HepG2 (cell line): ENCODE measurements around the gene CD300H. TPM values are rescaled to one million over a fixed set of nuclear protein-coding genes. Genes with fewer than 3 reads are reported as not detected.

Experiments used
- ATAC-seq: fragments of 200-7000 bp; cut with Tn5 transposase; 3 replicates; pipeline ENCODE4 v1.9.1; 2020; ENCODE audit warnings: mild to moderate bottlenecking, moderate library complexity
- BruUV-seq: library from RNA; stranded (reverse); fragments of 400-500 nt; replicated peaks from 2 replicates; lab custom pipeline; 2021; lab: Mats Ljungman, UMichigan
- CTCF ChIA-PET: fragments of 300-600 bp; formaldehyde crosslinking; extraction: SDS; loops from one replicate; lab custom pipeline; 2021; ENCODE audit warnings: low total read pairs, inconsistent platforms, low intra/inter-chr PET ratio; lab: Yijun Ruan, JAX
- POLR2A ChIA-PET: fragments of 350-600 bp; sonication (Branson Sonifier 250); formaldehyde crosslinking; loops from one replicate; lab custom pipeline; 2020; ENCODE audit warnings: antibody characterized with exemption, inconsistent platforms; lab: Yijun Ruan, JAX
- DNase-seq: peaks from one replicate; pipeline ENCODE4 v3.0.0-alpha.2; 2015; ENCODE audit warnings: low spot score
- FAIRE-seq: peaks from 3 replicates; lab custom pipeline; 2011; peaks lifted over from hg19 to GRCh38; lab: Jason Lieb, UNC
- H2AFZ ChIP-seq: one replicate; pipeline ENCODE4 v1.6.1; 2011; ENCODE audit warnings: low read length, inconsistent platforms
- H3K27ac ChIP-seq: fragments of 300-600 bp; 3 replicates; pipeline ENCODE4 v1.8.0; 2011; ENCODE audit warnings: mixed run types, mild to moderate bottlenecking, mixed read lengths, low read length, inconsistent platforms; ENCODE audit not compliant: insufficient read depth; ENCODE audit errors: extremely low read length
- H3K27me3 ChIP-seq, 2 experiments: fragments of 200-600 bp in 1 of 2; 2 replicates in 1 of 2; 3 replicates in 1 of 2; pipeline versions ENCODE4 v1.6.0 to v1.8.0; 2011; ENCODE audit warnings: low read length in 2 of 2, mild to moderate bottlenecking in 2 of 2, moderate library complexity in 2 of 2, inconsistent platforms in 1 of 2; ENCODE audit not compliant: insufficient read depth in 2 of 2, control insufficient read depth in 1 of 2
- H3K36me3 ChIP-seq, 2 experiments: fragments of 200-600 bp in 1 of 2; replicated peaks in 1 of 2; 2 replicates in 1 of 2; 3 replicates in 1 of 2; pipeline versions ENCODE4 v1.5.1 to v1.8.0; 2011; ENCODE audit warnings: low read length in 2 of 2, inconsistent platforms in 1 of 2; ENCODE audit not compliant: insufficient read depth in 2 of 2, control insufficient read depth in 1 of 2
- H3K4me1 ChIP-seq: 2 replicates; pipeline ENCODE4 v1.5.1; 2012; ENCODE audit warnings: low read length, inconsistent platforms; ENCODE audit not compliant: insufficient read depth
- H3K4me2 ChIP-seq: 2 replicates; pipeline ENCODE4 v1.6.0; 2011; ENCODE audit warnings: low read depth, low read length, inconsistent platforms
- H3K4me3 ChIP-seq, 3 experiments: fragments of 200-600 bp in 1 of 3; sonication (generic), shearing (Covaris generic) in 1 of 3; replicated peaks in 1 of 3; 2 replicates each; pipeline ENCODE4 v1.5.1; 2011 to 2016; ENCODE audit warnings: low read length in 3 of 3, inconsistent platforms in 2 of 3, low read depth in 2 of 3, mild to moderate bottlenecking in 2 of 3, control low read depth in 1 of 3, mixed read lengths in 1 of 3; ENCODE audit not compliant: insufficient read depth in 1 of 3
- H3K79me2 ChIP-seq: one replicate; pipeline ENCODE4 v1.6.1; 2011; ENCODE audit warnings: low read length, inconsistent platforms; ENCODE audit not compliant: insufficient read depth
- H3K9ac ChIP-seq: 2 replicates; pipeline ENCODE4 v1.6.0; 2011; ENCODE audit warnings: mild to moderate bottlenecking, low read depth, low read length, inconsistent platforms; ENCODE audit not compliant: insufficient read depth
- H3K9me3 ChIP-seq: 2 replicates; pipeline ENCODE4 v1.5.1; 2012; ENCODE audit warnings: mild to moderate bottlenecking, low read length
- H4K20me1 ChIP-seq: 2 replicates; pipeline ENCODE4 v1.6.0; 2011; ENCODE audit warnings: inconsistent platforms, mild to moderate bottlenecking, low read length, moderate library complexity; ENCODE audit not compliant: insufficient read depth
- ARHGAP35 ChIP-seq: sonication (generic); formaldehyde crosslinking; IDR thresholded peaks from 2 replicates; pipeline ENCODE4 v1.9.0; 2022; ENCODE audit warnings: mild to moderate bottlenecking, inconsistent platforms, moderate library complexity, missing genetic modification reagents, borderline replicate concordance
- BRD4 ChIP-seq: sonication (generic); formaldehyde crosslinking; IDR thresholded peaks from 2 replicates; pipeline ENCODE4 v1.4.0; 2020; ENCODE audit warnings: missing genetic modification reagents
- CREB1 ChIP-seq, 2 experiments: fragments of 450-650 bp in 1 of 2; IDR thresholded peaks; 2 replicates each; pipeline ENCODE4 v1.6.1; 2016 to 2017; ENCODE audit warnings: control low read depth in 1 of 2, mild to moderate bottlenecking in 1 of 2, missing compliant biosample characterization in 1 of 2, missing genetic modification characterization in 1 of 2
- LCORL ChIP-seq, 2 experiments: fragments of 450-650 bp in 1 of 2; sonication (generic) in 1 of 2; formaldehyde crosslinking in 1 of 2; IDR thresholded peaks; 2 replicates each; pipeline versions ENCODE4 v1.5.0 to v1.6.1; 2017 to 2020; ENCODE audit warnings: antibody characterized with exemption in 1 of 2, missing genetic modification reagents in 1 of 2
- NFIC ChIP-seq: IDR thresholded peaks from 2 replicates; pipeline ENCODE4 v1.6.1; 2012; ENCODE audit warnings: mild to moderate bottlenecking, low read length, inconsistent platforms
- SMAD3 ChIP-seq: sonication (generic); formaldehyde crosslinking; IDR thresholded peaks from 2 replicates; pipeline ENCODE4 v1.4.0; 2020; ENCODE audit warnings: missing genetic modification reagents
- THAP8 ChIP-seq: sonication (generic); formaldehyde crosslinking; IDR thresholded peaks from 2 replicates; pipeline ENCODE4 v1.5.1; 2020; ENCODE audit warnings: missing genetic modification reagents, mild to moderate bottlenecking, borderline replicate concordance
- ZBTB34 ChIP-seq: sonication (generic); formaldehyde crosslinking; IDR thresholded peaks from 2 replicates; pipeline ENCODE4 v1.8.0; 2022; ENCODE audit warnings: mild to moderate bottlenecking, missing genetic modification reagents
- ZFP90 ChIP-seq: sonication (generic); formaldehyde crosslinking; IDR thresholded peaks from 2 replicates; pipeline ENCODE4 v1.8.0; 2022; ENCODE audit warnings: missing genetic modification reagents, mild to moderate bottlenecking, inconsistent platforms, borderline replicate concordance
- ZKSCAN8 ChIP-seq: IDR thresholded peaks from 2 replicates; pipeline ENCODE4 v1.6.1; 2016; ENCODE audit warnings: borderline replicate concordance, missing genetic modification reagents, missing compliant biosample characterization
- ZNF34 ChIP-seq: sonication (generic); formaldehyde crosslinking; IDR thresholded peaks from 2 replicates; pipeline ENCODE4 v1.4.0; 2020; ENCODE audit warnings: mild to moderate bottlenecking, missing genetic modification reagents, borderline replicate concordance
- ZNF788 ChIP-seq: sonication (generic); formaldehyde crosslinking; IDR thresholded peaks from 2 replicates; pipeline ENCODE4 v1.5.0; 2020; ENCODE audit warnings: mild to moderate bottlenecking, missing genetic modification reagents, borderline replicate concordance
- WGBS: methylation state at CpG from one replicate; pipeline ENCODE4 v1.1.6; 2017; ENCODE audit warnings: low lambda C conversion rate; 5-methylcytosine and 5-hydroxymethylcytosine counted together
- in situ Hi-C: cut with HindIII; loops from 2 replicates; pipeline ENCODE4 v1.10.0; 2017; ENCODE audit warnings: low pct_unique_long_range_greater_than_20kb; ENCODE audit not compliant: extremely low pct_ligation_motif_present
- intact Hi-C: fragments of 100-400 bp; cut with micrococcal nuclease; formaldehyde crosslinking; loops from one replicate; pipeline ENCODE4 v1.10.0; 2022; ENCODE audit not compliant: unreplicated experiment
- polyA plus RNA-seq, 8 experiments: library from polyadenylated mRNA; depleted of rRNA in 3 of 8; stranded (reverse) in 7 of 8; unstranded in 1 of 8; fragments of >200 nt; fragmentation: Illumina TruSeq in 4 of 8; extraction: Trizol in 4 of 8; gene quantifications; 2 replicates each; pipeline versions ENCODE4 v1.2.1 to v1.2.3, GENCODE V29; 2011 to 2016; ENCODE audit warnings: low read depth in 4 of 8, missing spikeins in 1 of 8, mixed read lengths in 1 of 8; ENCODE audit not compliant: insufficient read depth in 1 of 8
- total RNA-seq, 5 experiments: library from RNA; depleted of rRNA; stranded (reverse); fragments of >200 nt; fragmentation: Illumina TruSeq; extraction: Trizol; gene quantifications; 2 replicates each; pipeline ENCODE4 v1.2.3, GENCODE V29; 2016; ENCODE audit warnings: low read depth in 1 of 5

CD300H gene
- total and polyA plus RNA-seq, 2 of the 13 experiments (the other 11 are each of a cell fraction or from before 2014, with no cell fraction given) = not detected

GRCh38 chr17:74515941-74516340 is 51.4 kb downstream of the CD300H start:
- Histone ChIP-seq H3K79me2 (no peaks in the 10 kb centered on the region), H3K4me1 (0 out of 2 replicates have a peak, but pooled peaks cover under 1% of the 10 kb centered on the region), H4K20me1 (no peaks in the 10 kb centered on the region), H3K9me3 (peaks cover 19% of the 10 kb centered on the region), H3K4me3 (no peak overlapping the region), H3K27ac (no peak overlapping the region), H3K4me2 (no peak overlapping the region), H2AFZ (no peak overlapping the region), H3K27me3 (peaks cover 0 to 7% of the 10 kb centered on the region in 2 experiments; a peak in 2 of 5 replicates), H3K9ac (no peak overlapping the region), H3K36me3 (no peaks in the 10 kb centered on the region)
- 32% methylated on average over 4 of the region's 4 CpGs for WGBS
- TF ChIP-seq ZFP90 (no peak), ARHGAP35 (no peak), ZNF34 (CRISPR knock-in tag) (no peak), BRD4 (CRISPR knock-in tag) (no peak)
- ChIA-PET CTCF (no interaction called here), POLR2A (no interaction called here)
- no peak for ATAC-seq
- intact Hi-C loops = no loop called here
- in situ Hi-C loops = no loop called here
- no TSS peak for BruUV-seq
- FAIRE-seq = no peak
- DNase-seq = no peak

GRCh38 chr17:74514632-74515334 is 52.5 kb downstream of the CD300H start:
- Histone ChIP-seq H3K27me3 (peaks cover 0 to 1% of the 10 kb centered on the region in 2 experiments; a peak in 1 of 5 replicates), H2AFZ (no peak overlapping the region), H3K36me3 (no peaks in the 10 kb centered on the region), H3K9ac (no peak overlapping the region), H3K27ac (no peak overlapping the region), H3K9me3 (peaks cover 19% of the 10 kb centered on the region), H3K4me3 (no peak overlapping the region), H4K20me1 (no peaks in the 10 kb centered on the region), H3K79me2 (no peaks in the 10 kb centered on the region), H3K4me1 (no peaks in the 10 kb centered on the region), H3K4me2 (no peak overlapping the region)
- no peak for DNase-seq
- ChIA-PET POLR2A (no interaction called here), CTCF (no interaction called here)
- no peak for FAIRE-seq
- peak; percentile 37; the same call in 1 of the 3 replicates for ATAC-seq
- 46% methylated on average over 10 of the region's 10 CpGs for WGBS
- no TSS peak for BruUV-seq
- intact Hi-C loops (no loop called here), in situ Hi-C loops (no loop called here)
- TF ChIP-seq LCORL (IDR thresholded peaks at IDR 0.05) (peak; percentile 96; the same call in 1 of the 2 replicates), LCORL (CRISPR knock-in tag; IDR thresholded peaks at IDR 0.05) (no peak), CREB1 (IDR thresholded peaks at IDR 0.05) (peak; percentile 78; the same call in 1 of the 2 replicates), CREB1 (CRISPR knock-in tag; IDR thresholded peaks at IDR 0.05) (no peak; the same call in 1 of the 2 replicates), THAP8 (CRISPR knock-in tag) (no peak), SMAD3 (no peak), ZBTB34 (CRISPR knock-in tag) (no peak), ZNF788 (CRISPR knock-in tag) (0 out of 2 replicates have a peak, but pooled peaks have one; percentile 15), NFIC (no peak), ZKSCAN8 (CRISPR knock-in tag) (no peak)
